Testis (tissue), 3 donors: Measurements from ENCODE around the gene KCND3. TPM values are rescaled to one million over a fixed set of nuclear protein-coding genes. Genes with fewer than 3 reads are reported as not detected.

Source experiments
- DNase-seq: peaks from one replicate; pipeline ENCODE4 v3.0.0-alpha.2; 2019
- H3K27ac ChIP-seq, 2 donors: fragments of 200-600 bp; sonication (generic); one replicate each; pipeline ENCODE4 v1.5.1; 2019
- H3K27me3 ChIP-seq: fragments of 200-600 bp; sonication (generic); one replicate; pipeline ENCODE4 v1.5.1; 2019
- H3K36me3 ChIP-seq: fragments of 200-600 bp; sonication (generic); one replicate; pipeline ENCODE4 v1.5.1; 2017; ENCODE audit warnings: low read depth; ENCODE audit errors: missing control alignments
- H3K4me1 ChIP-seq: fragments of 200-600 bp; sonication (generic); one replicate; pipeline ENCODE4 v1.5.1; 2019
- H3K4me3 ChIP-seq, 2 donors: fragments of 200-600 bp; sonication (generic); one replicate each; pipeline ENCODE4 v1.5.1; 2017 to 2019
- H3K9me3 ChIP-seq: fragments of 200-600 bp; sonication (generic); one replicate; pipeline ENCODE4 v1.5.1; 2017
- POLR2A ChIP-seq: fragments of 450-650 bp; IDR thresholded peaks from one replicate; pipeline ENCODE4 v1.6.1; 2017; ENCODE audit warnings: antibody characterized with exemption, mild to moderate bottlenecking, moderate library complexity
- WGBS, 2 donors: methylation state at CpG; one replicate each; pipeline ENCODE4 v1.1.5; 2018; 5-methylcytosine and 5-hydroxymethylcytosine counted together
- intact Hi-C: fragments of 100-400 bp; cut with DNase I; formaldehyde crosslinking; loops from one replicate; pipeline ENCODE4 v1.15.1; 2023; ENCODE audit warnings: low total_unique reads
- polyA plus RNA-seq: library from polyadenylated mRNA; stranded (reverse); fragments of 350-450 nt; fragmentation: Illumina TruSeq; extraction: RNeasy Lipid Tissue Mini Kit (QIAGEN cat#74804); gene quantifications from one replicate; pipeline ENCODE4 v1.2.3, GENCODE V29; 2014; ENCODE audit warnings: low read depth, low replicate concordance; ENCODE audit not compliant: insufficient read depth
- total RNA-seq, 2 donors: library from RNA; depleted of rRNA; stranded (reverse); fragments of >200 nt; gene quantifications; one replicate each; pipeline ENCODE4 v1.2.3, GENCODE V29; 2016
- TF ChIP-seq, protein P1 (sequence below), 3 experiments: fragments of 450-650 bp in 2 of 3; fragments of 200-600 bp in 1 of 3; sonication (generic) in 1 of 3; IDR thresholded peaks; one replicate each; pipeline ENCODE4 v1.5.1; 2016 to 2019; ENCODE audit warnings: antibody characterized with exemption in 3 of 3, mild to moderate bottlenecking in 2 of 3, moderate library complexity in 1 of 3

KCND3 gene
- total and polyA plus RNA-seq, 3 donors from 2014 or later, result 5.5 to 6.6 (median 6.0) TPM

- Histone ChIP-seq H3K27me3 (no peaks in the 10 kb centered on the region), H3K4me1 (no peaks in the 10 kb centered on the region), H3K36me3 (no peaks in the 10 kb centered on the region), H3K4me3 (no peak overlapping the region), H3K9me3 (no peaks in the 10 kb centered on the region), H3K27ac (no peak overlapping the region)
- DNase-seq, result no peak
- intact Hi-C loops, result no loop called here
- TF ChIP-seq, protein P1, sequence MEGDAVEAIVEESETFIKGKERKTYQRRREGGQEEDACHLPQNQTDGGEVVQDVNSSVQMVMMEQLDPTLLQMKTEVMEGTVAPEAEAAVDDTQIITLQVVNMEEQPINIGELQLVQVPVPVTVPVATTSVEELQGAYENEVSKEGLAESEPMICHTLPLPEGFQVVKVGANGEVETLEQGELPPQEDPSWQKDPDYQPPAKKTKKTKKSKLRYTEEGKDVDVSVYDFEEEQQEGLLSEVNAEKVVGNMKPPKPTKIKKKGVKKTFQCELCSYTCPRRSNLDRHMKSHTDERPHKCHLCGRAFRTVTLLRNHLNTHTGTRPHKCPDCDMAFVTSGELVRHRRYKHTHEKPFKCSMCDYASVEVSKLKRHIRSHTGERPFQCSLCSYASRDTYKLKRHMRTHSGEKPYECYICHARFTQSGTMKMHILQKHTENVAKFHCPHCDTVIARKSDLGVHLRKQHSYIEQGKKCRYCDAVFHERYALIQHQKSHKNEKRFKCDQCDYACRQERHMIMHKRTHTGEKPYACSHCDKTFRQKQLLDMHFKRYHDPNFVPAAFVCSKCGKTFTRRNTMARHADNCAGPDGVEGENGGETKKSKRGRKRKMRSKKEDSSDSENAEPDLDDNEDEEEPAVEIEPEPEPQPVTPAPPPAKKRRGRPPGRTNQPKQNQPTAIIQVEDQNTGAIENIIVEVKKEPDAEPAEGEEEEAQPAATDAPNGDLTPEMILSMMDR (IDR thresholded peaks at IDR 0.05), result no peak
- no peak for TF ChIP-seq POLR2A
- 91 to 92% methylated on average over 8 of the region's 8 CpGs for WGBS, 2 donors
Measured at GRCh38 chr1:111983500-111983899, 6.0 kb downstream of the KCND3 start.

DNA sequence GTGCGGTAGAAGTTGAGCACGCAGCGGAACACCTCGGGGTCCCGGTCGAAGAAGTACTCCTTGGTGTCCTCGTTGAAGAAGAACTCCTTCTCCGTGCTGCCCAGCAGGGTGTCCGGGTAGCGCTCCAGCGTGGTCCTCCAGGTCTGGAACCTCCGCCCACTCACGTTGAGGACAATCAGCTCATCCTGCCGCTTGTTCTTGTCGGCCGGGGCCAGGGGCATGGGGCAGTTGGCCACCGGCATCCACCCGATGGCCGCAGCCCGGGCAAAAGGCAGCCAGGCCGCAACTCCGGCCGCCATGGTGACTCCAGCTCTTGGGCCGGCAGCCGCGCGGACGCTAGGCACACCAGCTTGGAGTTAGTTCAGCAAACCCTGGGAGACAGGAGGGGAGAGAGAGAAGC lies 7.0 kb downstream of the KCND3 start:
- H3K9me3 ChIP-seq, result no peaks in the 10 kb centered on the region
- no peak for DNase-seq
- H3K4me1 ChIP-seq, result no peaks in the 10 kb centered on the region
- H3K27ac ChIP-seq, result no peak overlapping the region
- H3K36me3 ChIP-seq, result no peaks in the 10 kb centered on the region
- no peaks in the 10 kb centered on the region for H3K27me3 ChIP-seq
- WGBS, 2 donors, result 68 to 76% methylated on average over 14 to 28 of the region's 28 CpGs
- no peak overlapping the region for H3K4me3 ChIP-seq
- intact Hi-C loops, result no loop called here
- TF ChIP-seq, protein P1 (IDR thresholded peaks at IDR 0.05), result no peak
- no peak for TF ChIP-seq POLR2A

GRCh38 chr1:111981871-111982270 lies 7.6 kb downstream of the KCND3 start:
- H3K27me3 ChIP-seq, result no peaks in the 10 kb centered on the region
- no peaks in the 10 kb centered on the region for H3K9me3 ChIP-seq
- TF ChIP-seq POLR2A, result no peak
- TF ChIP-seq, protein P1 (IDR thresholded peaks at IDR 0.05), result no peak
- H3K36me3 ChIP-seq, result no peaks in the 10 kb centered on the region
- no peak for DNase-seq
- intact Hi-C loops, result no loop called here
- WGBS, 2 donors, result 75 to 80% methylated on average over 19 to 37 of the region's 37 CpGs
- H3K4me1 ChIP-seq, result no peaks in the 10 kb centered on the region
- no peak overlapping the region for H3K27ac ChIP-seq
- H3K4me3 ChIP-seq, result no peak overlapping the region

DNA sequence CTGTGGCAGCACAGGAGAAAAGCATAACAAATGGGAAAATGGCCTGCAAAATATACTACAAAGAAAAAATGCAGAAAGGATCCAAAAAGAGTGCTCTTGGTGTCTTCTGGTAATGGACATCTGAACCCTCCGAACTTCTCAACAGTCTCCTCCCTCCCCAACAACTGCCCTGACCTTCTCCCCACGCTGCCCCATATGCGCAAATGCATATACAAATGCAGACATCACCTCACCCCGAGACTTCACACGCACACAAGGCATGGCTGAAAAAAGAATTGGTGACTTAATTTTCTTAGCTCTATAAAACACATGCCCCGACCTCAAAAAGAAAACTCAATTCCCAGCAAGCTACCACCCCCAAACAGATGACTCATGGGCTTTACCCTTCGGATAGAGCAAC lies 8.4 kb downstream of the KCND3 start:
- WGBS, 2 donors, result 70 to 73% methylated on average over 7 of the region's 7 CpGs
- TF ChIP-seq, protein P1 (IDR thresholded peaks at IDR 0.05), result no peak
- TF ChIP-seq POLR2A, result no peak
- Histone ChIP-seq H3K4me3 (no peak overlapping the region), H3K36me3 (no peaks in the 10 kb centered on the region), H3K27ac (no peak overlapping the region), H3K4me1 (no peaks in the 10 kb centered on the region), H3K9me3 (no peaks in the 10 kb centered on the region), H3K27me3 (no peaks in the 10 kb centered on the region)
- intact Hi-C loops, result no loop called here
- no peak for DNase-seq

- Histone ChIP-seq H3K27me3 (no peaks in the 10 kb centered on the region), H3K9me3 (no peaks in the 10 kb centered on the region)
- intact Hi-C loops, result no loop called here
Measured at GRCh38 chr1:111980686-111981085, 8.8 kb downstream of the KCND3 start.

More at GRCh38 chr1:111980686-111981085, 8.8 kb downstream of the KCND3 start:
- H3K4me3 ChIP-seq, result no peak overlapping the region
- 77 to 85% methylated on average over 6 of the region's 6 CpGs for WGBS, 2 donors
- H3K36me3 ChIP-seq, result no peaks in the 10 kb centered on the region
- DNase-seq, result no peak
- no peaks in the 10 kb centered on the region for H3K4me1 ChIP-seq
- no peak overlapping the region for H3K27ac ChIP-seq
- TF ChIP-seq, protein P1 (IDR thresholded peaks at IDR 0.05), result no peak
- no peak for TF ChIP-seq POLR2A
